SK-N-SH treated with all-trans-retinoic acid at 6 μM for 48 hours (cell line): ENCODE measurements around the gene NIPSNAP2.

Source experiments
- ARNTL ChIP-seq: fragments of 450-650 bp; formaldehyde crosslinking; IDR thresholded peaks from 2 replicates; pipeline ENCODE4 v1.5.0; 2020; ENCODE audit warnings: low read depth, mild to moderate bottlenecking, moderate library complexity, borderline replicate concordance
- TF ChIP-seq, protein P1 (sequence below): fragments of 250-450 bp; sonication (Bioruptor Pico); IDR thresholded peaks from 2 replicates; pipeline ENCODE4 v1.8.0; 2020; ENCODE audit warnings: mild to moderate bottlenecking, moderate library complexity, borderline replicate concordance

DNA sequence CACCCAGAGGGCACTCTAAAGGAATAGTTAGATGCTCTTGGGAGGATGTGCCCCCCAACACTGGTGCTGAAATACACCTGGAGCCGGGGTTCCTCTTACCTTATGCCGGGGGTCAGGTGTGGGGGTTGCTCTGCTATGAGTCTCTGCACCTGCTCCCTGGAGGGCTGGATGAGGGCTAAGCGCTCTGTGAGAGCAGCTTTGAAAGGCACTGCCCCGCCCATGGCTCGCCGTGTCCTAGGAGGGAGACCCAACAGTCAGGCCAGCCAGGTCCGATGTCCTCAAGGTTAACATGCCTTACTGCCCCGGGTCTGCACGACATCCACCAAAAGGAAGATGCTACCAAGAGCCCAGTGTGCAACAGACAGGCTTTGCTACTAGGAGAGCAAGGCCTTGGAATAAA, 55.1 kb downstream of the NIPSNAP2 start:
- TF ChIP-seq, protein P1, sequence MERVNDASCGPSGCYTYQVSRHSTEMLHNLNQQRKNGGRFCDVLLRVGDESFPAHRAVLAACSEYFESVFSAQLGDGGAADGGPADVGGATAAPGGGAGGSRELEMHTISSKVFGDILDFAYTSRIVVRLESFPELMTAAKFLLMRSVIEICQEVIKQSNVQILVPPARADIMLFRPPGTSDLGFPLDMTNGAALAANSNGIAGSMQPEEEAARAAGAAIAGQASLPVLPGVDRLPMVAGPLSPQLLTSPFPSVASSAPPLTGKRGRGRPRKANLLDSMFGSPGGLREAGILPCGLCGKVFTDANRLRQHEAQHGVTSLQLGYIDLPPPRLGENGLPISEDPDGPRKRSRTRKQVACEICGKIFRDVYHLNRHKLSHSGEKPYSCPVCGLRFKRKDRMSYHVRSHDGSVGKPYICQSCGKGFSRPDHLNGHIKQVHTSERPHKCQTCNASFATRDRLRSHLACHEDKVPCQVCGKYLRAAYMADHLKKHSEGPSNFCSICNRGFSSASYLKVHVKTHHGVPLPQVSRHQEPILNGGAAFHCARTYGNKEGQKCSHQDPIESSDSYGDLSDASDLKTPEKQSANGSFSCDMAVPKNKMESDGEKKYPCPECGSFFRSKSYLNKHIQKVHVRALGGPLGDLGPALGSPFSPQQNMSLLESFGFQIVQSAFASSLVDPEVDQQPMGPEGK (CRISPR knock-in tag): no peak
- TF ChIP-seq ARNTL (CRISPR knock-in tag): no peak
